B cell (primary cell): Measurements from ENCODE around the gene FGF11. TPM values are rescaled to one million over a fixed set of nuclear protein-coding genes. Genes with fewer than 3 reads are reported as not detected.
A peak's percentile ranks its signal among the peaks of the same experiment; 100 is the strongest.

Experiments
- ATAC-seq: fragments of 200-7000 bp; cut with Tn5 transposase; one replicate; pipeline ENCODE4 v1.10.0; 2021; ENCODE audit warnings: low read depth, mild to moderate bottlenecking, moderate number of reproducible peaks, moderate library complexity
- CTCF ChIA-PET: fragments of 350-600 bp; sonication (Branson Sonifier 250); formaldehyde crosslinking; loops from one replicate; lab custom pipeline; 2021; ENCODE audit warnings: antibody characterized with exemption, inconsistent platforms; lab: Charles Lee
- POLR2A ChIA-PET: fragments of 350-600 bp; sonication (Branson Sonifier 250); formaldehyde crosslinking; loops from one replicate; lab custom pipeline; 2021; ENCODE audit warnings: antibody characterized with exemption; lab: Charles Lee
- DNase-seq: peaks from one replicate; pipeline ENCODE4 v3.0.0; 2013
- H2AFZ ChIP-seq: 2 replicates; pipeline ENCODE4 v1.6.1; 2012; ENCODE audit warnings: mild to moderate bottlenecking, low read depth, low read length; ENCODE audit not compliant: insufficient read depth, poor library complexity, severe bottlenecking
- H3K27ac ChIP-seq, 2 donors: 1 replicate in 1 of 2; 2 replicates in 1 of 2; pipeline ENCODE4 v1.5.1; 2012 to 2013; ENCODE audit warnings: low read length in 2 of 2, mild to moderate bottlenecking in 2 of 2, moderate library complexity in 1 of 2
- H3K27me3 ChIP-seq, 4 experiments: fragments of 200-600 bp in 1 of 4; sonication (generic) in 1 of 4; replicated peaks in 1 of 4; 1 replicate in 2 of 4; 2 replicates in 2 of 4; pipeline versions ENCODE4 v1.6.1 to v1.7.0; 2013 to 2016; ENCODE audit warnings: low read length in 3 of 4, mild to moderate bottlenecking in 2 of 4, mixed read lengths in 1 of 4, moderate library complexity in 1 of 4; ENCODE audit not compliant: insufficient read depth in 4 of 4, control insufficient read depth in 3 of 4; ENCODE audit errors: control extremely low read depth in 1 of 4
- H3K36me3 ChIP-seq, 2 experiments: replicated peaks in 1 of 2; 1 replicate in 1 of 2; 2 replicates in 1 of 2; pipeline versions ENCODE4 v1.6.1 to v1.7.1; 2013; ENCODE audit warnings: low read length in 1 of 2; ENCODE audit not compliant: insufficient read depth in 2 of 2, control insufficient read depth in 1 of 2; ENCODE audit errors: control extremely low read depth in 1 of 2, extremely low read depth in 1 of 2
- H3K4me1 ChIP-seq, 2 donors: fragments of 200-600 bp in 1 of 2; sonication (generic) in 1 of 2; 1 replicate in 1 of 2; 2 replicates in 1 of 2; pipeline versions ENCODE4 v1.5.1 to v1.6.1; 2013 to 2017; ENCODE audit warnings: low read length in 2 of 2; ENCODE audit not compliant: control insufficient read depth in 2 of 2, insufficient read depth in 2 of 2
- H3K4me2 ChIP-seq: replicated peaks from 2 replicates; pipeline ENCODE3; 2012; ENCODE audit warnings: mild to moderate bottlenecking, low read depth, low read length; ENCODE audit not compliant: poor library complexity, severe bottlenecking
- H3K4me3 ChIP-seq, 5 experiments: fragments of 200-600 bp in 1 of 5; sonication (generic) in 1 of 5; 1 replicate in 3 of 5; 2 replicates in 2 of 5; pipeline versions ENCODE4 v1.5.1 to v1.7.0; 2011 to 2016; ENCODE audit warnings: low read length in 4 of 5, mild to moderate bottlenecking in 4 of 5, low read depth in 2 of 5, control low read depth in 1 of 5, moderate library complexity in 1 of 5; ENCODE audit not compliant: insufficient read depth in 1 of 5; ENCODE audit errors: control extremely low read depth in 1 of 5, extremely low read depth in 1 of 5
- H3K79me2 ChIP-seq: fragments of 200-600 bp; sonication (generic); one replicate; pipeline ENCODE4 v1.6.0; 2016; ENCODE audit warnings: low read length; ENCODE audit not compliant: control insufficient read depth, insufficient read depth
- H3K9ac ChIP-seq: fragments of 200-600 bp; sonication (generic); 2 replicates; pipeline ENCODE4 v1.6.1; 2017; ENCODE audit warnings: mild to moderate bottlenecking, low read length, moderate library complexity
- H3K9me3 ChIP-seq, 3 donors: one replicate each; pipeline versions ENCODE4 v1.6.1 to v1.7.1; 2013; ENCODE audit warnings: low read length in 2 of 3; ENCODE audit not compliant: control insufficient read depth in 2 of 3, insufficient read depth in 1 of 3; ENCODE audit errors: control extremely low read depth in 1 of 3
- H4K20me1 ChIP-seq: 2 replicates; pipeline ENCODE4 v1.6.0; 2012; ENCODE audit warnings: mild to moderate bottlenecking, low read length; ENCODE audit not compliant: insufficient read depth, control insufficient read depth, poor library complexity, severe bottlenecking
- H3K27ac Mint-ChIP-seq: one replicate; pipeline ENCODE4 v1.8.0; 2021; ENCODE audit warnings: mixed read lengths
- H3K27me3 Mint-ChIP-seq: one replicate; pipeline ENCODE4 v1.8.0; 2021; ENCODE audit warnings: mixed read lengths
- H3K4me1 Mint-ChIP-seq: one replicate; pipeline ENCODE4 v1.8.0; 2021; ENCODE audit warnings: mixed read lengths
- H3K4me3 Mint-ChIP-seq: one replicate; pipeline ENCODE4 v1.8.0; 2021; ENCODE audit warnings: mixed read lengths
- H3K9me3 Mint-ChIP-seq: one replicate; pipeline ENCODE4 v1.8.0; 2022; ENCODE audit warnings: mixed read lengths; ENCODE audit not compliant: insufficient read depth
- EZH2 ChIP-seq: IDR thresholded peaks from 2 replicates; pipeline ENCODE4 v1.6.1; 2012; ENCODE audit warnings: borderline replicate concordance, low read depth, mild to moderate bottlenecking, moderate library complexity, low read length; ENCODE audit not compliant: insufficient read depth, poor library complexity, severe bottlenecking
- WGBS: methylation state at CpG from one replicate; pipeline ENCODE4 v1.1.5; 2013; ENCODE audit warnings: missing lambda C conversion rate; ENCODE audit not compliant: insufficient coverage; 5-methylcytosine and 5-hydroxymethylcytosine counted together
- intact Hi-C: fragments of 100-400 bp; cut with micrococcal nuclease; formaldehyde crosslinking; loops from one replicate; pipeline ENCODE4 v1.10.0; 2022
- polyA plus RNA-seq: library from polyadenylated mRNA; depleted of rRNA; stranded (reverse); fragments of >200 nt; gene quantifications from 2 replicates; pipeline ENCODE4 v1.2.3, GENCODE V29; 2012
- total RNA-seq, 2 donors: library from RNA; stranded (reverse); fragments of 120-200 nt in 1 of 2; gene quantifications; 1 replicate in 1 of 2; 2 replicates in 1 of 2; pipeline versions ENCODE4 v1.2.3 to v1.2.4, GENCODE V29; 2013 to 2022
- TF ChIP-seq, protein P1 (sequence below): fragments of 200-600 bp; IDR thresholded peaks from one replicate; pipeline ENCODE4 v1.8.0; 2022; ENCODE audit warnings: antibody characterized with exemption, mild to moderate bottlenecking

FGF11 gene
- total and polyA plus RNA-seq, 2 donors (not counting 1 experiment from before 2014, with no cell fraction given): 2.7 to 4.6 TPM

DNA sequence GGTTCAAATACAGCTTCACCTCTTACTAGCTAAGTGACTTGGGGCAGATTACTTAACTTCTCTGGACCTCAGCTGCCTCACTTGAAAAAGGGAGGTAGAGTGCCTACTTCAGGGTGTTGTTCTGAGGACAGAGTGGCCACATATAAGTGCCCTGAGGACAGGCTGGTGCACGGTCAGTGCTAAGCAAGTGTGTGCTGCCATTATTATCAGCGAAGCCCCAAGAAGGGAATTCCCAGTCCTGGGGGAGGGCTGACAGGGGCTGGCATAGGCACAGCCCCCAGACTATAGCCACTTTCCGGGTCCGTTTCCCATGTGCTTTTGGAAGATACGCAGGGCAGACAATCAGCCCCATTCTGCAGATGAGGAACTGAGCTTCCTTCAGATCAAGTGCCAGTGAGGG lies 37.6 kb downstream of the FGF11 start:
- POLR2A ChIA-PET: interaction anchor here (0.7 kb wide), 1 partner anchor 11 kb away, joined by 3 read pairs; no protein-coding TSS in a partner anchor
- intact Hi-C loops: no loop called here
- H3K79me2 ChIP-seq: peaks cover 91% of the 10 kb centered on the region
- Mint-ChIP-seq H3K9me3 (no peaks in the 10 kb centered on the region), H3K4me1 (peaks cover 56% of the 10 kb centered on the region), H3K27ac (peak overlapping the region; percentile 50), H3K4me3 (peak overlapping the region; percentile 96), H3K27me3 (no peaks in the 10 kb centered on the region)
- peak overlapping the region; percentile 93 for H3K4me2 ChIP-seq
- no peak overlapping the region for H3K27ac ChIP-seq
- WGBS: 97% methylated on average over 5 of the region's 5 CpGs
- peaks cover 60% of the 10 kb centered on the region for H4K20me1 ChIP-seq
- H3K4me1 ChIP-seq: peaks cover 26 to 42% of the 10 kb centered on the region in 2 donors
- TF ChIP-seq, protein P1, sequence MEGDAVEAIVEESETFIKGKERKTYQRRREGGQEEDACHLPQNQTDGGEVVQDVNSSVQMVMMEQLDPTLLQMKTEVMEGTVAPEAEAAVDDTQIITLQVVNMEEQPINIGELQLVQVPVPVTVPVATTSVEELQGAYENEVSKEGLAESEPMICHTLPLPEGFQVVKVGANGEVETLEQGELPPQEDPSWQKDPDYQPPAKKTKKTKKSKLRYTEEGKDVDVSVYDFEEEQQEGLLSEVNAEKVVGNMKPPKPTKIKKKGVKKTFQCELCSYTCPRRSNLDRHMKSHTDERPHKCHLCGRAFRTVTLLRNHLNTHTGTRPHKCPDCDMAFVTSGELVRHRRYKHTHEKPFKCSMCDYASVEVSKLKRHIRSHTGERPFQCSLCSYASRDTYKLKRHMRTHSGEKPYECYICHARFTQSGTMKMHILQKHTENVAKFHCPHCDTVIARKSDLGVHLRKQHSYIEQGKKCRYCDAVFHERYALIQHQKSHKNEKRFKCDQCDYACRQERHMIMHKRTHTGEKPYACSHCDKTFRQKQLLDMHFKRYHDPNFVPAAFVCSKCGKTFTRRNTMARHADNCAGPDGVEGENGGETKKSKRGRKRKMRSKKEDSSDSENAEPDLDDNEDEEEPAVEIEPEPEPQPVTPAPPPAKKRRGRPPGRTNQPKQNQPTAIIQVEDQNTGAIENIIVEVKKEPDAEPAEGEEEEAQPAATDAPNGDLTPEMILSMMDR: no peak
- no peak for TF ChIP-seq EZH2
- no peak overlapping the region for H3K9ac ChIP-seq
- H2AFZ ChIP-seq: no peak overlapping the region
- H3K27me3 ChIP-seq: no peaks in the 10 kb centered on the region
- no peak overlapping the region for H3K4me3 ChIP-seq
- CTCF ChIA-PET: interaction anchor here (0.9 to 1.5 kb wide), 6 partner anchors 8 to 121 kb away, joined by 3 to 5 read pairs (median 3); no protein-coding TSS in a partner anchor
- no peaks in the 10 kb centered on the region for H3K36me3 ChIP-seq
- no peak for ATAC-seq
- no peaks in the 10 kb centered on the region for H3K9me3 ChIP-seq
- no peak for DNase-seq
